ENCODE results near the gene PPIG.

Gene PPIG

DNA sequence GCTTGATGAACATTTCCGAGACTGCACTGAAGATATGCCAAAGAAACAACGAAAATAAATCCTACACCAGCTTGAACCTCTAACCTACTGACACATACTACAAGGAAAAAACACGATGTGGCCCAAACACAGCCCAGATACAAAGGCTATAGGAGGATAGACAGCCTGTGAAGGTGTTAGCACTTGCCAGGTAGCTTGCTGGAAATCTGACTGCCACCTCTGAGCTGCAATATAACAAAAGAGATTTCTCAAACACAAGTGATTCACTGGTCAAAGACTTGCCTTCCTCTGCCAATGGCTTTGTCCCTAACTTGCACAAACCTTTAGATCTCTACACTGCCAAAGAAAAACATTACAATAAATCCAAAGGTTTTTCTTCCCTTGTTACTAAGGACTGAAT is 89.0 kb downstream of the PPIG start:
- DNase-seq (ENCODE audit: extremely low spot score), result no peak
- POLR2A ChIA-PET, result no interaction called here
- CTCF ChIA-PET, result no interaction called here
- TF ChIP-seq ELF4 (IDR thresholded peaks at IDR 0.05) (no peak), SP1 (IDR thresholded peaks at IDR 0.05) (no peak), TARDBP (IDR thresholded peaks at IDR 0.05) (no peak), FOXA1 (IDR thresholded peaks at IDR 0.05) (no peak), ARNT (IDR thresholded peaks at IDR 0.05) (no peak), FOXK2 (IDR thresholded peaks at IDR 0.05) (no peak), BHLHE40 (IDR thresholded peaks at IDR 0.05; ENCODE audit: borderline replicate concordance) (no peak), FOXM1 (IDR thresholded peaks at IDR 0.05; ENCODE audit: borderline replicate concordance) (no peak)

DNA sequence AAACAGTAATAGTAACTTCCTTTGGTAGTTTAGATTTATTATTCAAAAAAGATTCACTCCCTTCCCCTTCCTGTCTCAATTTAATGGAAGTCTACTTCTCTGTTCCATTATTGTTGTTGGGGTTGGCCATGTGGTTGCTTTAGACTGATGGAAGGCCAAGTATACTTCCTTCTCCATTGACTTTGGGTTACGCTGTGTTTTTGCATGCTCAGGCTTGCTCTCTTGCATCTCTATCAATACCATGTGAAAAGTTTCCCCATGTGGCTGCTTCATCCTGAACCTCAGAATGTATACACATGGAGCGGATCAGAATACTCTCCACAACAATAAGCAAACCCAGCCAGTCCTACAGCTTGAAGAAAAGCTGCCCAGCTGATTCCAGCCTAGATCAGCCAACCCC is 89.8 kb downstream of the PPIG start:
- POLR2A ChIA-PET, result no interaction called here
- TF ChIP-seq CTBP1 (IDR thresholded peaks at IDR 0.05; ENCODE audit: borderline replicate concordance), result no peak
- no peak for TF ChIP-seq ARNT (IDR thresholded peaks at IDR 0.05)
- TF ChIP-seq TARDBP (IDR thresholded peaks at IDR 0.05), result no peak
- TF ChIP-seq FOXK2 (IDR thresholded peaks at IDR 0.05), result no peak
- TF ChIP-seq LEF1 (IDR thresholded peaks at IDR 0.05; ENCODE audit: borderline replicate concordance), result no peak
- TF ChIP-seq, protein P1, sequence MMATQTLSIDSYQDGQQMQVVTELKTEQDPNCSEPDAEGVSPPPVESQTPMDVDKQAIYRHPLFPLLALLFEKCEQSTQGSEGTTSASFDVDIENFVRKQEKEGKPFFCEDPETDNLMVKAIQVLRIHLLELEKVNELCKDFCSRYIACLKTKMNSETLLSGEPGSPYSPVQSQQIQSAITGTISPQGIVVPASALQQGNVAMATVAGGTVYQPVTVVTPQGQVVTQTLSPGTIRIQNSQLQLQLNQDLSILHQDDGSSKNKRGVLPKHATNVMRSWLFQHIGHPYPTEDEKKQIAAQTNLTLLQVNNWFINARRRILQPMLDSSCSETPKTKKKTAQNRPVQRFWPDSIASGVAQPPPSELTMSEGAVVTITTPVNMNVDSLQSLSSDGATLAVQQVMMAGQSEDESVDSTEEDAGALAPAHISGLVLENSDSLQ (IDR thresholded peaks at IDR 0.05), result no peak
- no peak for TF ChIP-seq HDGF (IDR thresholded peaks at IDR 0.05; ENCODE audit: borderline replicate concordance)
- no peak for TF ChIP-seq BHLHE40 (IDR thresholded peaks at IDR 0.05; ENCODE audit: borderline replicate concordance)
- CTCF ChIA-PET, result no interaction called here
- no peak for DNase-seq (ENCODE audit: extremely low spot score)

DNA sequence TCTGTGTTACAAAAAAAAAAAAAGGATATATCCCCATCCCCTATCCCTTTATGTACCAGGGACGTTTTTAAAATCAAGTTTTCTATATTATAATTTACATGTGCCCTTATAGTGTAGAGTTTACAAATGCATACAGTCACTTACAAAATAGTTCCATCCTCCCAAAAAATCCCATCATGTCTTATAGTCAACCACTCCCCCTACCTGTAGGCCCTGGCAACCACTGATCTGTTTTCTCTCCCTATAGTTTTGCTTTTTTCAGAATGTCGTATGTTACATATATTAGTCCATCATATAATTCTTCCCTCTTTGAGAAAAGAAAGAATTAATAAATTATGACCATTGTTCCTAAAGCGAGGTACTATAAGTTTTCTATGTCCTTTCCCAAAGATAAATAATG is 92.2 kb downstream of the PPIG start:
- CTCF ChIA-PET, result no interaction called here
- no peak for TF ChIP-seq ELF4 (IDR thresholded peaks at IDR 0.05)
- no peak for TF ChIP-seq FOXM1 (IDR thresholded peaks at IDR 0.05; ENCODE audit: borderline replicate concordance)
- TF ChIP-seq ARNT (IDR thresholded peaks at IDR 0.05), result no peak
- TF ChIP-seq SUZ12 (IDR thresholded peaks at IDR 0.05), result no peak
- no peak for TF ChIP-seq TARDBP (IDR thresholded peaks at IDR 0.05)
- TF ChIP-seq, protein P1 (IDR thresholded peaks at IDR 0.05), result no peak
- no peak for TF ChIP-seq FOXA1 (IDR thresholded peaks at IDR 0.05)
- no peak for TF ChIP-seq SP1 (IDR thresholded peaks at IDR 0.05)
- no peak for TF ChIP-seq NFRKB (IDR thresholded peaks at IDR 0.05)
- no peak for TF ChIP-seq ZNF384 (IDR thresholded peaks at IDR 0.05)
- TF ChIP-seq BHLHE40 (IDR thresholded peaks at IDR 0.05; ENCODE audit: borderline replicate concordance), result no peak
- POLR2A ChIA-PET, result no interaction called here
- no peak for DNase-seq (ENCODE audit: extremely low spot score)

DNA sequence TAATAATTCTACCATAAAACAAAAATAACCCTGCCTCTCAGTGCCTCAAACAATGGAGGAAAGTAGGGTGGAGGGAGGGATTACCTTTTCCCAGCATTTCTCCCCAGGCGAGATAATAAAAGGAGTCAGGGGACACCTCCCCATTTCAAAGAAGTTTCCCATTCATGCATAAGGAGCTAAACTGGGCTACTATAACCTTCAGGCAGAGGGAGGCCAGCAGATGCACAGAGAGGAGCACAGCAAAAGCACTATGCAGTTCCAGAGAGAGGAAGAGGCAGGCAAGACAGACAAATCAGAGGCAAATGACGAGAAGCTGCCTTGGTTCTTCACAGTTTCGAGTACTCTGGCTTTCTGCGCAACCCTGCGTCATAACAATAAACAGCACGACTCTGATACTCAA is 92.7 kb downstream of the PPIG start:
- CTCF ChIA-PET, result interaction anchor here (0.7 kb wide), 1 partner anchor 263 kb away, joined by 4 read pairs; no protein-coding TSS in a partner anchor
- POLR2A ChIA-PET, result no interaction called here
- no peak for DNase-seq (ENCODE audit: extremely low spot score)
- TF ChIP-seq LEF1 (IDR thresholded peaks at IDR 0.05; ENCODE audit: borderline replicate concordance), result no peak
- TF ChIP-seq HDGF (IDR thresholded peaks at IDR 0.05; ENCODE audit: borderline replicate concordance), result no peak
- no peak for TF ChIP-seq ELF4 (IDR thresholded peaks at IDR 0.05)
- no peak for TF ChIP-seq FOXM1 (IDR thresholded peaks at IDR 0.05; ENCODE audit: borderline replicate concordance)
- TF ChIP-seq ZNF384 (IDR thresholded peaks at IDR 0.05), result no peak
- TF ChIP-seq NFRKB (IDR thresholded peaks at IDR 0.05), result no peak
- no peak for TF ChIP-seq CTBP1 (IDR thresholded peaks at IDR 0.05; ENCODE audit: borderline replicate concordance)
- TF ChIP-seq BHLHE40 (IDR thresholded peaks at IDR 0.05; ENCODE audit: borderline replicate concordance), result no peak
- TF ChIP-seq ARNT (IDR thresholded peaks at IDR 0.05), result no peak
- TF ChIP-seq, protein P1 (IDR thresholded peaks at IDR 0.05), result no peak
- no peak for TF ChIP-seq FOXK2 (IDR thresholded peaks at IDR 0.05)
- TF ChIP-seq L3MBTL2 (conservative IDR thresholded peaks at IDR 0.05), result no peak

DNA sequence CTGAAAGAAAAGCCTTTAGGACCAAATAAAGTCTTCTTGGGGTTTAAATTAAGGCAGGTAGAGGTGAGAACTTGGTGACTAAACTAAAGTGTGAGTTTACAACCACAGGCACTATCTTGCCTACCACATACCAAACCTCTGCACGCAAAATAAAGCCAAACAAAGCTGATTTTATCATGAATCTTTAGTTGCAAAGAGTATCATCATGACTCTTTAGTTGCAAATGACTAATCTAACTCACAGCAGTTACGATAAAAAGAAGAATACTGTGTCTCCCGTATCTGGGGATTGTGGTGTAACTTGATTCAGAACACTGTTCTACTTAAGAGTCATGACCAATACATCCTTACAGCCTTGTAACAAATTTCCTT is 98.9 kb downstream of the PPIG start:
- ChIA-PET CTCF (no interaction called here), POLR2A (interaction anchor here (1.0 kb wide), 1 partner anchor 11 kb away, joined by 3 read pairs; the partner anchor contains the start of genes CFAP210 and PHOSPHO2)
- TF ChIP-seq ZNF384 (IDR thresholded peaks at IDR 0.05) (no peak), ELF4 (IDR thresholded peaks at IDR 0.05) (no peak), CTBP1 (IDR thresholded peaks at IDR 0.05; ENCODE audit: borderline replicate concordance) (no peak), HDGF (IDR thresholded peaks at IDR 0.05; ENCODE audit: borderline replicate concordance) (no peak), ARNT (IDR thresholded peaks at IDR 0.05) (no peak), FOXM1 (IDR thresholded peaks at IDR 0.05; ENCODE audit: borderline replicate concordance) (no peak), SP1 (IDR thresholded peaks at IDR 0.05) (no peak), L3MBTL2 (conservative IDR thresholded peaks at IDR 0.05) (no peak), FOXA1 (IDR thresholded peaks at IDR 0.05) (no peak), BHLHE40 (IDR thresholded peaks at IDR 0.05; ENCODE audit: borderline replicate concordance) (no peak), TARDBP (IDR thresholded peaks at IDR 0.05) (no peak), NFRKB (IDR thresholded peaks at IDR 0.05) (no peak), LEF1 (IDR thresholded peaks at IDR 0.05; ENCODE audit: borderline replicate concordance) (no peak), SUZ12 (IDR thresholded peaks at IDR 0.05) (no peak), FOXK2 (IDR thresholded peaks at IDR 0.05) (no peak)
- TF ChIP-seq, protein P1 (IDR thresholded peaks at IDR 0.05), result no peak
- no peak for DNase-seq (ENCODE audit: extremely low spot score)
